CD14-positive monocyte (primary cell): ENCODE measurements around the gene RUFY1. TPM values are rescaled to one million over a fixed set of nuclear protein-coding genes. Genes with fewer than 3 reads are reported as not detected.

Experiments used
- DNase-seq, 3 donors: peaks; one replicate each; pipeline ENCODE4 v3.0.0-alpha.2; 2011 to 2022
- H2AFZ ChIP-seq: 2 replicates; pipeline ENCODE4 v1.6.0; 2012; ENCODE audit warnings: mild to moderate bottlenecking, low read depth, low read length, inconsistent platforms; ENCODE audit not compliant: insufficient read depth, poor library complexity, severe bottlenecking
- H3K27ac ChIP-seq, 2 donors: 1 replicate in 1 of 2; 2 replicates in 1 of 2; pipeline ENCODE4 v1.5.1; 2012 to 2013; ENCODE audit warnings: low read length in 2 of 2, control low read depth in 1 of 2, inconsistent platforms in 1 of 2, low read depth in 1 of 2, mild to moderate bottlenecking in 1 of 2
- H3K27me3 ChIP-seq, 2 donors: one replicate each; pipeline versions ENCODE4 v1.6.0 to v1.6.1; 2011 to 2013; ENCODE audit warnings: low read length in 2 of 2; ENCODE audit not compliant: control insufficient read depth in 2 of 2, insufficient read depth in 2 of 2
- H3K36me3 ChIP-seq, 2 donors: replicated peaks in 1 of 2; 1 replicate in 1 of 2; 2 replicates in 1 of 2; pipeline versions ENCODE4 v1.5.1 to v1.6.1; 2012 to 2013; ENCODE audit warnings: low read length in 2 of 2, control low read depth in 1 of 2, inconsistent platforms in 1 of 2, mild to moderate bottlenecking in 1 of 2; ENCODE audit not compliant: insufficient read depth in 2 of 2, control insufficient read depth in 1 of 2
- H3K4me1 ChIP-seq, 2 donors: 1 replicate in 1 of 2; 2 replicates in 1 of 2; pipeline versions ENCODE4 v1.5.1 to v1.6.1; 2012 to 2013; ENCODE audit warnings: low read length in 2 of 2, control low read depth in 1 of 2, inconsistent platforms in 1 of 2, mild to moderate bottlenecking in 1 of 2, moderate library complexity in 1 of 2; ENCODE audit not compliant: insufficient read depth in 2 of 2, control insufficient read depth in 1 of 2
- H3K4me2 ChIP-seq: replicated peaks from 2 replicates; pipeline ENCODE3; 2012; ENCODE audit warnings: low read length, moderate library complexity, mild to moderate bottlenecking; ENCODE audit not compliant: poor library complexity, severe bottlenecking; ENCODE audit errors: extremely low read depth
- H3K4me3 ChIP-seq, 3 experiments: fragments of 200-600 bp in 1 of 3; sonication (generic) in 1 of 3; replicated peaks in 1 of 3; 1 replicate in 2 of 3; 2 replicates in 1 of 3; pipeline ENCODE4 v1.5.1; 2011 to 2013; ENCODE audit warnings: low read length in 3 of 3, mild to moderate bottlenecking in 3 of 3, control low read depth in 2 of 3, low read depth in 2 of 3, inconsistent platforms in 1 of 3, moderate library complexity in 1 of 3
- H3K79me2 ChIP-seq: 2 replicates; pipeline ENCODE4 v1.6.0; 2012; ENCODE audit warnings: mild to moderate bottlenecking, control low read depth, inconsistent platforms, low read length, moderate library complexity; ENCODE audit not compliant: insufficient read depth
- H3K9ac ChIP-seq: 2 replicates; pipeline ENCODE4 v1.6.0; 2017; ENCODE audit warnings: low read length, mild to moderate bottlenecking; ENCODE audit not compliant: insufficient read depth, poor library complexity, severe bottlenecking
- H3K9me3 ChIP-seq, 2 donors: replicated peaks in 1 of 2; 1 replicate in 1 of 2; 2 replicates in 1 of 2; pipeline versions ENCODE4 v1.5.1 to v1.6.1; 2012 to 2013; ENCODE audit warnings: low read length in 2 of 2, control low read depth in 1 of 2; ENCODE audit not compliant: control insufficient read depth in 1 of 2, insufficient read depth in 1 of 2
- H4K20me1 ChIP-seq: 2 replicates; pipeline ENCODE4 v1.6.0; 2012; ENCODE audit warnings: mild to moderate bottlenecking, low read length, control low read depth, moderate library complexity; ENCODE audit not compliant: insufficient read depth
- H3K27ac Mint-ChIP-seq, 7 donors: one replicate each; pipeline ENCODE4 v1.8.0; 2020; ENCODE audit warnings: mild to moderate bottlenecking in 7 of 7, mixed read lengths in 7 of 7, moderate library complexity in 6 of 7, inconsistent platforms in 2 of 7
- H3K27me3 Mint-ChIP-seq, 3 donors: one replicate each; pipeline ENCODE4 v1.8.0; 2021 to 2022; ENCODE audit warnings: low read depth in 3 of 3, mild to moderate bottlenecking in 3 of 3, mixed read lengths in 3 of 3, moderate library complexity in 3 of 3, inconsistent platforms in 1 of 3
- H3K36me3 Mint-ChIP-seq, 2 donors: one replicate each; pipeline ENCODE4 v1.8.0; 2020; ENCODE audit warnings: mixed read lengths in 2 of 2, inconsistent platforms in 1 of 2, mild to moderate bottlenecking in 1 of 2
- H3K4me1 Mint-ChIP-seq: one replicate; pipeline ENCODE4 v1.8.0; 2020; ENCODE audit warnings: mild to moderate bottlenecking, mixed read lengths
- H3K4me3 Mint-ChIP-seq, 2 donors: one replicate each; pipeline ENCODE4 v1.8.0; 2020; ENCODE audit warnings: mild to moderate bottlenecking in 2 of 2, mixed read lengths in 2 of 2, moderate library complexity in 1 of 2
- H3K9me3 Mint-ChIP-seq, 7 donors: one replicate each; pipeline ENCODE4 v1.8.0; 2020 to 2022; ENCODE audit warnings: mixed read lengths in 7 of 7, mild to moderate bottlenecking in 6 of 7, moderate library complexity in 6 of 7, inconsistent platforms in 2 of 7
- CTCF ChIP-seq: fragments of 200-600 bp; IDR thresholded peaks from one replicate; pipeline ENCODE4 v1.8.0; 2022; ENCODE audit warnings: antibody characterized with exemption, mild to moderate bottlenecking
- WGBS: methylation state at CpG from one replicate; pipeline ENCODE4 v1.1.5; 2013; ENCODE audit warnings: missing lambda C conversion rate; ENCODE audit not compliant: insufficient coverage; 5-methylcytosine and 5-hydroxymethylcytosine counted together
- intact Hi-C, 2 donors: fragments of 100-400 bp; cut with micrococcal nuclease; formaldehyde crosslinking; loops; one replicate each; pipeline versions ENCODE4 v1.15.0 to v1.15.1; 2023
- polyA plus RNA-seq, 3 donors: library from polyadenylated mRNA; depleted of rRNA in 1 of 3; unstranded in 2 of 3; stranded (reverse) in 1 of 3; fragments of 300-500 nt in 2 of 3; fragments of >200 nt in 1 of 3; fragmentation: Illumina TruSeq in 2 of 3; gene quantifications; 1 replicate in 2 of 3; 2 replicates in 1 of 3; pipeline ENCODE4 v1.2.3, GENCODE V29; 2012 to 2021

Gene RUFY1
- polyA plus RNA-seq, 3 donors, result 26.9 to 29.3 (median 28.8) TPM

- no peak overlapping the region for H3K4me2 ChIP-seq
- H3K4me3 ChIP-seq, result no peak overlapping the region
- Mint-ChIP-seq H3K27me3 (no peaks in the 10 kb centered on the region), H3K9me3 (no peaks in the 10 kb centered on the region), H3K4me1 (peaks cover 2% of the 10 kb centered on the region), H3K27ac (peak overlapping the region in 3 of 7 donors; percentile 21 to 59 (median 39)), H3K36me3 (peaks cover 85 to 94% of the 10 kb centered on the region in 2 donors), H3K4me3 (peak overlapping the region in 1 of 2 donors; percentile 53)
- H3K9me3 ChIP-seq, result no peaks in the 10 kb centered on the region
- TF ChIP-seq CTCF, result no peak
- peaks cover 97% of the 10 kb centered on the region for H4K20me1 ChIP-seq
- no peak overlapping the region for H3K27ac ChIP-seq
- peaks cover 57% of the 10 kb centered on the region for H3K79me2 ChIP-seq
- 100% methylated on average over 3 of the region's 8 CpGs for WGBS
- no peaks in the 10 kb centered on the region for H3K4me1 ChIP-seq
- H2AFZ ChIP-seq, result no peak overlapping the region
- no peak for DNase-seq
- no peak overlapping the region for H3K9ac ChIP-seq
- intact Hi-C loops, result no loop called here
- H3K27me3 ChIP-seq, result no peaks in the 10 kb centered on the region
- H3K36me3 ChIP-seq, result peaks cover 95 to 100% of the 10 kb centered on the region in 2 donors
Measured at GRCh38 chr5:179613460-179614071, 63.2 kb downstream of the RUFY1 start.

GRCh38 chr5:179614745-179615144 lies 64.4 kb downstream of the RUFY1 start:
- peaks cover 99% of the 10 kb centered on the region for H4K20me1 ChIP-seq
- 90% methylated on average over 2 of the region's 8 CpGs for WGBS
- no peaks in the 10 kb centered on the region for H3K9me3 ChIP-seq
- H3K79me2 ChIP-seq, result peaks cover 69% of the 10 kb centered on the region
- H3K4me1 Mint-ChIP-seq, result peaks cover 7% of the 10 kb centered on the region
- peaks cover 4 to 10% of the 10 kb centered on the region in 2 donors for H3K4me1 ChIP-seq
- no peak overlapping the region for H3K4me3 Mint-ChIP-seq
- no peaks in the 10 kb centered on the region for H3K27me3 ChIP-seq
- H3K4me3 ChIP-seq, result no peak overlapping the region
- no peaks in the 10 kb centered on the region for H3K27me3 Mint-ChIP-seq
- no peak for DNase-seq
- H3K36me3 ChIP-seq, result peaks cover 99 to 100% of the 10 kb centered on the region in 2 donors
- no peak overlapping the region for H3K27ac ChIP-seq
- no peaks in the 10 kb centered on the region for H3K9me3 Mint-ChIP-seq
- peaks cover 84 to 90% of the 10 kb centered on the region in 2 donors for H3K36me3 Mint-ChIP-seq
- intact Hi-C loops, result no loop called here
- H3K9ac ChIP-seq, result no peak overlapping the region
- no peak overlapping the region for H3K27ac Mint-ChIP-seq
- H3K4me2 ChIP-seq, result no peak overlapping the region
- no peak for TF ChIP-seq CTCF
- H2AFZ ChIP-seq, result no peak overlapping the region
